ENCODE measurements around the gene KIF6.

The KIF6 gene

GRCh38 chr6:39666706-39667489, 58.3 kb downstream of the KIF6 start:
- in situ Hi-C loops (cut with MboI; ENCODE audit: low sequenced_read_pairs): no loop called here

- in situ Hi-C loops (cut with MboI; ENCODE audit: low sequenced_read_pairs): no loop called here
These were observed 59.3 kb downstream of the KIF6 start for GRCh38 chr6:39665861-39666260.

- in situ Hi-C loops (cut with MboI; ENCODE audit: low sequenced_read_pairs): no loop called here
These were observed 61.0 kb downstream of the KIF6 start for GRCh38 chr6:39664173-39664572.

GRCh38 chr6:39657355-39658135, 67.7 kb downstream of the KIF6 start:
- in situ Hi-C loops (cut with MboI; ENCODE audit: low sequenced_read_pairs): no loop called here

GRCh38 chr6:39654121-39654520, 71.1 kb downstream of the KIF6 start:
- in situ Hi-C loops (cut with MboI; ENCODE audit: low sequenced_read_pairs): no loop called here

- in situ Hi-C loops (cut with MboI; ENCODE audit: low sequenced_read_pairs): no loop called here
These were observed 71.6 kb downstream of the KIF6 start for GRCh38 chr6:39653612-39654011.

- in situ Hi-C loops (cut with MboI; ENCODE audit: low sequenced_read_pairs): no loop called here
These were observed 75.2 kb downstream of the KIF6 start for GRCh38 chr6:39649996-39650395.

GRCh38 chr6:39646751-39647420, 78.3 kb downstream of the KIF6 start:
- in situ Hi-C loops (cut with MboI; ENCODE audit: low sequenced_read_pairs): no loop called here

- in situ Hi-C loops (cut with MboI; ENCODE audit: low sequenced_read_pairs): no loop called here
These were observed 82.9 kb downstream of the KIF6 start for GRCh38 chr6:39642270-39642669.

GRCh38 chr6:39638126-39638822, 86.9 kb downstream of the KIF6 start:
- in situ Hi-C loops (cut with MboI; ENCODE audit: low sequenced_read_pairs): no loop called here

GRCh38 chr6:39634646-39635341, 90.4 kb downstream of the KIF6 start:
- in situ Hi-C loops (cut with MboI; ENCODE audit: low sequenced_read_pairs): no loop called here

GRCh38 chr6:39625209-39625608, 100.0 kb downstream of the KIF6 start:
- in situ Hi-C loops (cut with MboI; ENCODE audit: low sequenced_read_pairs): no loop called here

- in situ Hi-C loops (cut with MboI; ENCODE audit: low sequenced_read_pairs): no loop called here
These were observed 101.5 kb downstream of the KIF6 start for GRCh38 chr6:39623750-39624149.

GRCh38 chr6:39617520-39617919, 107.7 kb downstream of the KIF6 start:
- in situ Hi-C loops (cut with MboI; ENCODE audit: low sequenced_read_pairs): no loop called here

GRCh38 chr6:39617026-39617425, 108.2 kb downstream of the KIF6 start:
- in situ Hi-C loops (cut with MboI; ENCODE audit: low sequenced_read_pairs): no loop called here

- in situ Hi-C loops (cut with MboI; ENCODE audit: low sequenced_read_pairs): no loop called here
These were observed 109.6 kb downstream of the KIF6 start for GRCh38 chr6:39615622-39616021.

GRCh38 chr6:39614393-39614950, 110.7 kb downstream of the KIF6 start:
- in situ Hi-C loops (cut with MboI; ENCODE audit: low sequenced_read_pairs): no loop called here

GRCh38 chr6:39610221-39610620, 115.0 kb downstream of the KIF6 start:
- in situ Hi-C loops (cut with MboI; ENCODE audit: low sequenced_read_pairs): no loop called here

GRCh38 chr6:39608652-39609345, 116.4 kb downstream of the KIF6 start:
- in situ Hi-C loops (cut with MboI; ENCODE audit: low sequenced_read_pairs): no loop called here

Data from hTERT RPE-1 (cell line).